ENCODE measurements around the gene YARS1. TPM values are rescaled to one million over a fixed set of nuclear protein-coding genes. Genes with fewer than 3 reads are reported as not detected.

Gene YARS1
- total RNA-seq, 1 donor from 2014 or later, result 111 TPM

DNA sequence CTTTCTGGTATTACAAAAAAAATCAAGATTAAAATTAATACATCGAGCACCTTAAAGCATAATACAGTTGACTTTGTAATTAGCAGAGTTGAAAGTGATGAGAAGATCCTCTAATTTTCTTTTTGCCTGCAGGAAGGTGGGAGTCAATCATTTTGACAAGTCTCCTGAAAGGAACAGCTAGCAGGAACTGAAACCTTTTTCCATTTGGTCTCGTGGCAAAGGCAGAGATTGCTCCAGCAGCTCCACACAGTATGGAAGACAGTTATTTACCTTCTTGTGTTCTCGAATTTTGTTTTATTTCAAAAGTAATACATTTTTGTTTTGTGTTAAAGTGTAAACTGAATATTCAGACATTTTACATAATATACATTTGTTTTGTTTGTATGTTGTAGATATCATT lies 8.0 kb upstream of the YARS1 start:
- DNase-seq (no peak), ATAC-seq (no peak)
- intact Hi-C loops (cut with DNase I), result no loop called here
- Histone ChIP-seq H3K4me3 (no peak overlapping the region), H3K27ac (no peak overlapping the region), H3K27me3 (no peaks in the 10 kb centered on the region), H3K9me3 (no peaks in the 10 kb centered on the region), H3K36me3 (peaks cover 52% of the 10 kb centered on the region), H3K4me1 (no peaks in the 10 kb centered on the region)
- TF ChIP-seq, protein P1, sequence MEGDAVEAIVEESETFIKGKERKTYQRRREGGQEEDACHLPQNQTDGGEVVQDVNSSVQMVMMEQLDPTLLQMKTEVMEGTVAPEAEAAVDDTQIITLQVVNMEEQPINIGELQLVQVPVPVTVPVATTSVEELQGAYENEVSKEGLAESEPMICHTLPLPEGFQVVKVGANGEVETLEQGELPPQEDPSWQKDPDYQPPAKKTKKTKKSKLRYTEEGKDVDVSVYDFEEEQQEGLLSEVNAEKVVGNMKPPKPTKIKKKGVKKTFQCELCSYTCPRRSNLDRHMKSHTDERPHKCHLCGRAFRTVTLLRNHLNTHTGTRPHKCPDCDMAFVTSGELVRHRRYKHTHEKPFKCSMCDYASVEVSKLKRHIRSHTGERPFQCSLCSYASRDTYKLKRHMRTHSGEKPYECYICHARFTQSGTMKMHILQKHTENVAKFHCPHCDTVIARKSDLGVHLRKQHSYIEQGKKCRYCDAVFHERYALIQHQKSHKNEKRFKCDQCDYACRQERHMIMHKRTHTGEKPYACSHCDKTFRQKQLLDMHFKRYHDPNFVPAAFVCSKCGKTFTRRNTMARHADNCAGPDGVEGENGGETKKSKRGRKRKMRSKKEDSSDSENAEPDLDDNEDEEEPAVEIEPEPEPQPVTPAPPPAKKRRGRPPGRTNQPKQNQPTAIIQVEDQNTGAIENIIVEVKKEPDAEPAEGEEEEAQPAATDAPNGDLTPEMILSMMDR (IDR thresholded peaks at IDR 0.05), result no peak

DNA sequence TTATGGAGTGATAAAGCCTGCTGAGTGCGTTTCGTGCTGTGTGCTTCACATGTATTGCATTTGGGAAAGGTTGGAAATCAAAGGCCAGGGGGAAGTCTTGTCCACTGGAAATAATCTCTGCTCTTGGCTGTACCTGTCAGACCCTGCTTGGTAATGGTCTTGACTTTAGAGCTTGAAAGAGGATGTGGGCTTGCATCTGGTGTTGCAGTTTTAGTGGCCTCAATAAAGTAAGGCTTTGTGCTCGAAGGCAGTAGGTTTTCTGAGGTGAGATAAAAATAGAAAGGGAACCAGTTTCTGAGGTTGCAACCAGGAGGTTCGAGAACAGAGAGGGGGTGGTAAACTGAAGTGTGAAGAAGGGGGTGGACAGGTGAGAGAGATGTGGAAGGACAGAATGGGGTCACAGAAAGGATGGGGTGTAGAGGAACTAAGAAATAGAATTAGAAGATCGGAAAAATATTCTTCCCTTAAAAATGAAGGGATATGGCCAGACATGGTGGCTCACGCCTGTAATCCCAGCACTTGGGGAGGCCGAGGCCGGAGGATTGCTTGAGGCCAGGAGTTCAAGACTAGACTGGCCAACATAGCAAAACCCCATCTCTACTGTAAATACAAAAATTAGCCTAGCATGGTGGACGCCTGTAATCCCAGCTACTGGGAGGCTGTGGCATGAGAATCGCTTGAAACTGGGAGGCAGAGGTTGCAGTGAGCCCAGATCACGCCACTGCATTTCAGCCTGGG lies 1.8 kb upstream of the YARS1 start:
- peaks cover 37% of the 10 kb centered on the region for H3K4me1 ChIP-seq
- peak overlapping the region; percentile 96 for H3K27ac ChIP-seq
- DNase-seq (no peak), ATAC-seq (no peak)
- H3K36me3 ChIP-seq, result peaks cover 6% of the 10 kb centered on the region
- H3K27me3 ChIP-seq, result no peaks in the 10 kb centered on the region
- peak overlapping the region; percentile 89 for H3K4me3 ChIP-seq
- intact Hi-C loops (cut with DNase I), result no loop called here
- H3K9me3 ChIP-seq, result no peaks in the 10 kb centered on the region
- TF ChIP-seq, protein P1 (IDR thresholded peaks at IDR 0.05), result no peak

DNA sequence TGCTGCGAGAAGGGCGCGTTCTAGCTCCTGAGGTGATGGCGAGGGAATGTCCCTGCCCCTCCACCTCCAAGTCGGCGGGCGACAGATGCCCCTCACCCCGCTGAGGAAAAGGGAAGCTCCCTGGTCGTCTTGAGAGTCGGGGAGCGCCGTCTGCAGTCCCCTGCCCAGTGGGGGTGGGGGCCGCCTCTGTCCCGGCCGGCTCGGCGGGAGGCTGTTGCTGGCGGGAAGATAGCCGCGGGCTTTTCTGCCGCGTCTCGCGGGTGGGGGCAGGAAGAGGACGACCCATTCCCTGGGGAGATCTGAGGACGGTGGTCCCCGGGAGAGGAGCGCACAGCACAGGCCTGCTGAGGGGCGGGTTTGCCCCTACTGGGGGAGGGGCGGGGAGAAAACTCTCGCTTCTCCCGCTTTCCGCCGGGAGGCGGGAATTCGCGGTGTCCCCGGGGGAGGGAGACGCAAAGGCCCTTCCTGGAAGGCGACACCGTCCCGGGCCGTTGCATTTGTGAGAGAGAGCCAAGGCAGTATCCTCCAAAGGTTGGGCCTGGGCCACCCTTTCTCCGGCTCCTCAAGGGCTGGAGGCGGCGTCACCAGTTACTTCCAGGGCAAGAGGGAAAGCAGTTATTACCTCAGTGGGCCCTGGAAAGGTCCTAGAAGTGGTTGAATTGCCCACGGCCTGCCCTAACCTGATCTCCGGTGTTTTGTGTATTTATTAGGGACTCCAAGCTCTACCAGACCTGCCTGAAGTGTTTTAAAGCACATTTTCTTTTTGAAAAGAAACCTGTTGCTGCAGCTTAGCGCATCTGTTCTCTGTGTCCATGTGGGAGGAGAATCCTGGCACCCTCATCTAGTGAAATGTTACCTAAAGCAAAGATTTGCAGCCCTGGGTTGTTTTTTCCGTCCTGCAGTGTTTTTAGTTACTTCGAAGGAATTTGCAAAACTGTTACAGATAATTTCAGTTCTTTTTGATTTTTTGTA lies 943 bp upstream of the YARS1 start:
- peaks cover 6% of the 10 kb centered on the region for H3K36me3 ChIP-seq
- no peaks in the 10 kb centered on the region for H3K9me3 ChIP-seq
- peak overlapping the region; percentile 96 for H3K27ac ChIP-seq
- intact Hi-C loops (cut with DNase I), result no loop called here
- H3K27me3 ChIP-seq, result no peaks in the 10 kb centered on the region
- peak overlapping the region; percentile 89 for H3K4me3 ChIP-seq
- peak; percentile 53 for ATAC-seq
- TF ChIP-seq, protein P1 (IDR thresholded peaks at IDR 0.05), result no peak
- peak; percentile 87 for DNase-seq
- H3K4me1 ChIP-seq, result peaks cover 39% of the 10 kb centered on the region

DNA sequence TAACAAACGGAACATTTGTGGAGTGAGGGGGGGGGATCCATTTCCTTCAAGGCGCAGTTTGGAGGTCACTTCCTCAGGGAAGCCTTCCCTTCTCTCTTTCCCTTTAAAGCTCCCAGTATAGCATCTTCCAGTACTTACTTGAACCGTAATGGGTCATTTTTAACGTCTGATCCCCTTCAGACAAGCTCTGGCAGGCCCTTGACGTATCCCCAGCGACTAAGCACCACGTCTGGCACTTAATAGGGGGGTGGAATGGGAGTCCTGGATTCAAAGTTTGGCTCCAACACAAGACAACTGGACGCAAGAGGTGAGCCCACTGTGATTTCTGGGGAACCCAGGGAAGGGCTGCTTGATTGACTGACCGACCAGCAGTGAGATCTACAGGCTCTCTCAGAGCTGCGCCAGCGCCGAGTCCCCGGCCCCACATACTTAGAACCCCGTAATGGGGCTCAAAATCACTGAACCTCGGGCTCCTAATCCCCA lies 441 bp downstream of the YARS1 start:
- Histone ChIP-seq H3K36me3 (peaks cover 6% of the 10 kb centered on the region), H3K27me3 (no peaks in the 10 kb centered on the region), H3K9me3 (no peaks in the 10 kb centered on the region), H3K4me3 (peak overlapping the region; percentile 89), H3K27ac (peak overlapping the region; percentile 96), H3K4me1 (peaks cover 42% of the 10 kb centered on the region)
- TF ChIP-seq, protein P1 (IDR thresholded peaks at IDR 0.05), result peak; percentile 3
- peak; percentile 10 for ATAC-seq
- intact Hi-C loops (cut with DNase I), result no loop called here
- no peak for DNase-seq

DNA sequence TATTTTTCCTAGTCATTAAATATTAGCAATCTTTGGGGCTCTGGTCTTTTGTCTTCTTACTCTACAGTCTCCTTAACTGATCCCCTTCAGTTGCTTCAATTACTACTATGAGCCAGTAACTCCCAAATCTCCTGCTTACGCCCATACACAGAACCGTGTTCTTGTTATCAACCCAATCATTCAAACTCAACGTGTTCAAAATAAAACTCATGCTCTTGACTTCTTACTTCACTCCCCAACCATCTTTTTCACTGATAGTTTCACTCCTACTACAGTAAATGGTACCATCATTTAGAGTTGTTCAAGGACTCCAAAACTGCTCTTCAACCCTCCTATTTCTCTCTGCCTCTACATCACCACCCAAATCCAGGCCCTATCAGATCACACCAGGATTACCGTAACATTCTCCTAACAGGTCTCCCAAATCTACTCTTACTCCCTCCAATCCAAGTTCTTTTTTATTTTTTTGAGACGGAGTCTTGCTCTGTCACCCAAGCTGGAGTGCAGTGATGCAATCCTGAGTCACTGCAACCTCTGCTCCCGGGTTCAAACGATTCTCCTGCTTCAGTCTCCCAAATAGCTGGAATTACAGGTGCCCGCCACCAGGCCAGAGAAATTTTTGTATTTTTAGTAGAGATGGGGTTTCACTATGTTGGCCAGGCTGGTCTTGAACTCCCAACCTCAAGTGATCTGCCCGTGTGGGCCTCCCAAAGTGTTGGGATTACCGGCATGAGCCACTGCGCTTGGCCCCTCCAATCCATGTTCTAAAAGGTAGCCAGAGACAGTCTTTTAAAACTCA lies 3.0 kb downstream of the YARS1 start:
- Histone ChIP-seq H3K9me3 (no peaks in the 10 kb centered on the region), H3K4me1 (peaks cover 36% of the 10 kb centered on the region), H3K27ac (no peak overlapping the region), H3K36me3 (peaks cover 24% of the 10 kb centered on the region), H3K27me3 (no peaks in the 10 kb centered on the region), H3K4me3 (no peak overlapping the region)
- intact Hi-C loops (cut with DNase I), result no loop called here
- ATAC-seq (no peak), DNase-seq (no peak)
- TF ChIP-seq, protein P1 (IDR thresholded peaks at IDR 0.05), result no peak
